Stimulated activated naive CD4-positive, alpha-beta T cell treated with Interleukin-2 at 50 U/mL for 16 hours (primary cell): ENCODE data around the gene RXFP1.
A peak's percentile ranks its signal among the peaks of the same experiment; 100 is the strongest.

Source experiments
- DNase-seq: peaks from one replicate; lab custom pipeline; 2025; lab: John Stamatoyannopoulos, UW

RXFP1 gene

DNA sequence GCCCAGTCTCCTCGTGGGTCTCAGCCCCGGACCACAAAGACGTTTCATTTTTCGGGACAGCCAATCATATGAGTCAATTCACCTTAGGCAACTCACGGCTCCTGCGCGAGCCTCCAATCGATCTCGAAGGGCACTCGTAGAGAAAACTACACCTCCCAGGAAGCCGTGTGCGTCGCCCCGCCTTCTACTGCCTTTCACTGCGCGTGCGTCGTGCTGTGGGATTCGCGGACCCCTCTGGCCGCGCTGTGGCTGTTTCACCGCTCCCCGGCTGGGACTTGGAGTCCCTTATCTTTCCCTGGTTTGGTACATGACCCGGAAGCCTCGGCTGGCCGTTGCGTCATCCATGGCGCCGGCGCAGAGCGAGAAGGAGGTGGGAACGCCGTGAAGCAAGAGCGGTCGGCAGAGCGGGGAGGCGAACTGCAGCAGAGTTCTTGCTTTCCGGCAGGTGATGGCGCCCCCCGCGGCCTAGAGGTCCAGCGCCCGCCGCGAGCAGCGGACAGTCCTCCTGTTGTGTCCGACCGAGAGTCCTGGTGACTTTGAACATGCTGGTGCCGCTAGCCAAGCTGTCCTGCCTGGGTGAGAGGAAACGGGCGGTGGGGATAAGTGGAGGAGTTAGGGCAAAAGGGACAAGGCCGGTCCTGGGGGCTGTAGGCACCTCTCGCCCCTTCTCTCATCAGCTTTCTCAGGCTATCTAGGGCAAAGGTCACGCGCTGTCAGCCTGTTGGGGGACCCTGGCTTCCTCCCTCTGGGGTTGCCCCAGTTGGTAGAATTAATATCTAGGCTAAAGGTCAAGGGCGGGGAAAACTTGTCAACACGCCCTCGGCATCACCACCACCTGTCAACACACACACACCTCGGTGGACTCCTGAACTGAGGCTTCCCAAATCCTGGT, 150.5 kb downstream of the RXFP1 start, which contains the start of gene ETFDH:
ETFDH (plus strand) TSS at position 382 of the 892 bp plus-strand sequence; CDS start at position 543, 161 bp downstream.
- peak; percentile 99 for DNase-seq

DNA sequence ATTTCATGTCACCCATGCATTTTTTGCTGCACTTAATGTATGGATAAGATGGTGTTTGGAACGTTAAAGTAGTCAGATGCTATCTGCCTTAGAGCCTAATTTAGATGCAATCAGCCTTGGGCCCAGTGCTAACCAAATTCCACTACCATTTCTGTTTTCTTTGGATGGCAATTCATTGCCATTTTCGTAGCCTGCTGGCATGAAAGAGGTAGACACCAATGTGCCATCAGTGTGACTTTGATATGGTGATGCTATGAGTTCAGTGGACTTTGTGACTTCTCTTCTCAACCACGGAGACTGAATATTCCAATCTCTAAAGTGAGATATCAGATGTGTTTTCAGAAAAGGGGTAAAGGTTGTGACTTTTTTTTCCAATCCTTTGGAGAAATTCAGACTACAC, 152.0 kb downstream of the RXFP1 start:
- no peak for DNase-seq

- DNase-seq = no peak
Measured at GRCh38 chr4:158676076-158676475, 154.4 kb downstream of the RXFP1 start.

GRCh38 chr4:158678767-158679166, 157.1 kb downstream of the RXFP1 start:
- DNase-seq = no peak

DNA sequence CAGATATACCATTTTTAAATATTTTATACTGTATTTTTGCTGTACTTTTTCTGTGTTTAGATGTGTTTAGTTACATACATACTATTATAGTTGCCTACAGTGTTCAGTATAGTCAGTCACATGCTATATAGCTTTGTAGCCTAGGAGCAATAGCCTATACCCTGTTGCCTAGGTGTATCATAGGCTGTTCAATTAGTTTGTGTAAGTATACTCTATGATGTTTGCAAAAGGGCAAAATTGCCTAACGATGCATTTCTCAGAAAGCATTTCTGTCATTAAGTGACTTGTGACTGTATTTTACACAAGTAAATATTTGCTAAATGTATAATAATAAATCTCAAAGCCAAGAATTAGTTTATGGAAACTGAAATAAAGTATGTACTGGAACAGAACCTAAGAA, 159.9 kb downstream of the RXFP1 start:
- no peak for DNase-seq

DNA sequence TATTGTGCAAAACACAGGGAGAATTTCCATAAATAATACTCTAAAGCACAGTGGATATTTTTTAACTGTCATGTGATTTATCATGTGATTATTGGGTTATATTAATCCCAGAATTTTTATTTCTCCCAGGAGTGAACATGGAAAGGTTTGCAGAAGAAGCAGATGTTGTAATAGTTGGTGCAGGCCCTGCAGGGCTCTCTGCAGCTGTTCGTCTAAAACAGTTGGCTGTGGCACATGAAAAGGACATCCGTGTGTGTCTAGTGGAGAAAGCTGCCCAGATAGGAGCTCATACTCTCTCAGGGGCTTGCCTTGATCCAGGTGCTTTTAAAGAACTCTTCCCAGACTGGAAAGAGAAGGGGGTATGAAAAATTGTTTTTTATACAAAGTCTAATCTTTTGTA, 160.4 kb downstream of the RXFP1 start:
- DNase-seq = no peak

GRCh38 chr4:158688813-158689212, 167.1 kb downstream of the RXFP1 start:
- DNase-seq = no peak
